A673 (cell line): ENCODE results near the gene TES. TPM values are rescaled to one million over a fixed set of nuclear protein-coding genes. Genes with fewer than 3 reads are reported as not detected.
A peak's percentile ranks its signal among the peaks of the same experiment; 100 is the strongest.

Experiments used
- BruUV-seq: library from RNA; stranded (reverse); fragments of 400-500 nt; replicated peaks from 2 replicates; lab custom pipeline; 2021; lab: Mats Ljungman, UMichigan
- CTCF ChIA-PET: fragments of 300-600 bp; sonication (Branson Sonifier 250); formaldehyde crosslinking; loops from one replicate; lab custom pipeline; 2022; ENCODE audit warnings: antibody characterized with exemption; lab: Charles Lee
- POLR2A ChIA-PET: fragments of 300-600 bp; sonication (Branson Sonifier 250); formaldehyde crosslinking; loops from one replicate; lab custom pipeline; 2022; ENCODE audit warnings: antibody characterized with exemption; ENCODE audit not compliant: low non-redundant PET; lab: Charles Lee
- DNase-seq: peaks from one replicate; pipeline ENCODE4 v3.0.0-alpha.2; 2015; ENCODE audit warnings: low spot score
- H3K27ac ChIP-seq: fragments of 200-600 bp; sonication (generic); 2 replicates; pipeline ENCODE4 v1.5.1; 2016; ENCODE audit warnings: mixed run types, low read depth, mild to moderate bottlenecking, mixed read lengths, antibody characterized with exemption, low read length; ENCODE audit not compliant: poor library complexity, severe bottlenecking
- H3K27me3 ChIP-seq: fragments of 200-600 bp; sonication (generic); replicated peaks from 2 replicates; pipeline ENCODE4 v1.6.1; 2017; ENCODE audit warnings: mixed run types, low read depth, mild to moderate bottlenecking, mixed read lengths, antibody characterized with exemption, low read length; ENCODE audit not compliant: insufficient read depth, poor library complexity
- H3K36me3 ChIP-seq: fragments of 200-600 bp; sonication (generic); 2 replicates; pipeline ENCODE4 v1.6.1; 2016; ENCODE audit warnings: mixed run types, mild to moderate bottlenecking, mixed read lengths, antibody characterized with exemption, low read length; ENCODE audit not compliant: insufficient read depth, poor library complexity, severe bottlenecking
- H3K4me1 ChIP-seq: fragments of 200-600 bp; sonication (generic); 2 replicates; pipeline ENCODE4 v1.6.1; 2017; ENCODE audit warnings: mixed run types, mild to moderate bottlenecking, mixed read lengths, antibody characterized with exemption, low read length; ENCODE audit not compliant: insufficient read depth, poor library complexity, severe bottlenecking
- H3K4me3 ChIP-seq: fragments of 200-600 bp; sonication (generic); 2 replicates; pipeline ENCODE4 v1.5.1; 2016; ENCODE audit warnings: low read depth, mixed run types, mild to moderate bottlenecking, mixed read lengths, low read length; ENCODE audit not compliant: poor library complexity, severe bottlenecking
- H3K9me3 ChIP-seq: fragments of 200-600 bp; sonication (generic); 2 replicates; pipeline ENCODE4 v1.6.1; 2016; ENCODE audit warnings: mixed run types, low read depth, mild to moderate bottlenecking, mixed read lengths, antibody characterized with exemption, low read length; ENCODE audit not compliant: poor library complexity, severe bottlenecking
- CTCF ChIP-seq: fragments of 300-800, 200-600 bp; sonication (generic); conservative IDR thresholded peaks from 2 replicates; pipeline ENCODE4 v1.5.1; 2017; ENCODE audit warnings: low read depth, mild to moderate bottlenecking, antibody characterized with exemption, low read length, moderate library complexity, mixed read lengths
- EZH2 ChIP-seq: fragments of 200-600 bp; sonication (generic); IDR thresholded peaks from 2 replicates; pipeline ENCODE4 v1.6.1; 2017; ENCODE audit warnings: borderline replicate concordance, low read depth, mild to moderate bottlenecking, mixed read lengths, antibody characterized with exemption, low read length; ENCODE audit not compliant: poor library complexity, severe bottlenecking
- intact Hi-C: fragments of 100-400 bp; cut with micrococcal nuclease; formaldehyde crosslinking; loops from one replicate; pipeline ENCODE4 v1.10.0; 2022; ENCODE audit not compliant: unreplicated experiment
- total RNA-seq: library from RNA; stranded (reverse); gene quantifications from 2 replicates; pipeline ENCODE4 v1.2.3, GENCODE V29; 2021

TES gene
- total RNA-seq, 1 experiment from 2014 or later = 121 TPM

GRCh38 chr7:116211006-116211912 lies 920 bp downstream of the TES start:
- CTCF ChIA-PET = interaction anchor here (1.7 kb wide), 1 partner anchor 31 kb away, joined by 8 read pairs; no protein-coding TSS in a partner anchor

GRCh38 chr7:116211913-116212596 lies 1.7 kb downstream of the TES start:
- peaks cover 50% of the 10 kb centered on the region for H3K4me1 ChIP-seq
- peak; percentile 63 for DNase-seq
- H3K27me3 ChIP-seq = no peaks in the 10 kb centered on the region
- H3K36me3 ChIP-seq = no peaks in the 10 kb centered on the region
- intact Hi-C loops = no loop called here
- TF ChIP-seq EZH2 = no peak
- no peak for TF ChIP-seq CTCF
- peak overlapping the region; percentile 78 for H3K4me3 ChIP-seq
- no peaks in the 10 kb centered on the region for H3K9me3 ChIP-seq
- BruUV-seq = TSS peak; percentile 47
- H3K27ac ChIP-seq = peak overlapping the region; percentile 98
- POLR2A ChIA-PET = interaction anchor here (0.6 kb wide), 1 partner anchor 30 kb away, joined by 3 read pairs; no protein-coding TSS in a partner anchor
- CTCF ChIA-PET = no interaction called here

More at GRCh38 chr7:116211006-116211912, 920 bp downstream of the TES start:
- H3K9me3 ChIP-seq = no peaks in the 10 kb centered on the region
- H3K4me1 ChIP-seq = peaks cover 42% of the 10 kb centered on the region
- peak overlapping the region; percentile 78 for H3K4me3 ChIP-seq
- no peaks in the 10 kb centered on the region for H3K36me3 ChIP-seq
- BruUV-seq = no TSS peak
- intact Hi-C loops = no loop called here
- H3K27me3 ChIP-seq = no peaks in the 10 kb centered on the region
- peak; percentile 97 for DNase-seq
- H3K27ac ChIP-seq = peak overlapping the region; percentile 98
- TF ChIP-seq EZH2 = no peak
- no peak for TF ChIP-seq CTCF
- POLR2A ChIA-PET = interaction anchor here (0.6 to 1.1 kb wide), 7 partner anchors 8 to 743 kb away, joined by 3 to 5 read pairs (median 3); no protein-coding TSS in a partner anchor

GRCh38 chr7:116212869-116213268 lies 2.5 kb downstream of the TES start:
- Histone ChIP-seq H3K27ac (peak overlapping the region; percentile 98), H3K4me3 (peak overlapping the region; percentile 78), H3K36me3 (no peaks in the 10 kb centered on the region), H3K4me1 (peaks cover 58% of the 10 kb centered on the region), H3K9me3 (no peaks in the 10 kb centered on the region), H3K27me3 (no peaks in the 10 kb centered on the region)
- BruUV-seq = no TSS peak
- intact Hi-C loops = no loop called here
- ChIA-PET POLR2A (interaction anchor here (0.5 kb wide), 1 partner anchor 994 kb away, joined by 5 read pairs; no protein-coding TSS in a partner anchor), CTCF (no interaction called here)
- peak; percentile 78 for DNase-seq
- no peak for TF ChIP-seq EZH2
- no peak for TF ChIP-seq CTCF
